PC-9 (cell line): ENCODE measurements around the gene PSEN1. TPM values are rescaled to one million over a fixed set of nuclear protein-coding genes. Genes with fewer than 3 reads are reported as not detected.
A peak's percentile ranks its signal among the peaks of the same experiment; 100 is the strongest.

Experiments used
- Bru-seq: library from RNA; stranded (reverse); fragments of 400-500 nt; gene quantifications from one replicate; lab custom pipeline; 2021; lab: Mats Ljungman, UMichigan
- BruChase-seq, 2 experiments: library from RNA; stranded (reverse); fragments of 400-500 nt; gene quantifications; one replicate each; lab custom pipeline; 2021; lab: Mats Ljungman, UMichigan
- BruUV-seq: library from RNA; stranded (reverse); fragments of 400-500 nt; replicated peaks from 2 replicates; lab custom pipeline; 2021; lab: Mats Ljungman, UMichigan
- CTCF ChIA-PET: fragments of 300-600 bp; sonication (Branson Sonifier 250); formaldehyde crosslinking; loops from one replicate; lab custom pipeline; 2022; ENCODE audit warnings: antibody characterized with exemption; lab: Charles Lee
- POLR2A ChIA-PET: fragments of 300-600 bp; sonication (Branson Sonifier 250); formaldehyde crosslinking; loops from one replicate; lab custom pipeline; 2022; ENCODE audit warnings: antibody characterized with exemption; ENCODE audit not compliant: unreplicated experiment; lab: Charles Lee
- DNase-seq, 2 experiments: peaks; one replicate each; pipeline versions ENCODE4 v3.0.0 to v3.0.0-alpha.2; 2015 to 2022; ENCODE audit warnings: mixed read lengths in 1 of 2
- H2AFZ ChIP-seq: fragments of 200-600 bp; sonication (generic); 2 replicates; pipeline ENCODE4 v1.8.1; 2017; ENCODE audit warnings: antibody characterized with exemption
- H3F3A ChIP-seq: fragments of 200-600 bp; sonication (generic); 2 replicates; pipeline ENCODE4 v1.8.1; 2017; ENCODE audit warnings: antibody characterized with exemption, mild to moderate bottlenecking, low read depth; ENCODE audit not compliant: insufficient read depth
- H3K27ac ChIP-seq: fragments of 200-600 bp; sonication (generic); 2 replicates; pipeline ENCODE4 v1.6.1; 2016; ENCODE audit warnings: mixed run types
- H3K27me3 ChIP-seq: fragments of 200-600 bp; sonication (generic); 2 replicates; pipeline ENCODE4 v1.6.1; 2016; ENCODE audit warnings: low read depth, mixed run types; ENCODE audit not compliant: insufficient read depth
- H3K36me3 ChIP-seq: fragments of 200-600 bp; sonication (generic); 2 replicates; pipeline ENCODE4 v1.6.1; 2016; ENCODE audit warnings: low read depth, mixed run types
- H3K4me1 ChIP-seq: fragments of 200-600 bp; sonication (generic); replicated peaks from 2 replicates; pipeline ENCODE4 v1.6.1; 2016; ENCODE audit warnings: mixed run types; ENCODE audit not compliant: insufficient read depth
- H3K4me2 ChIP-seq: fragments of 200-600 bp; sonication (generic); 2 replicates; pipeline ENCODE4 v1.6.1; 2017; ENCODE audit warnings: mixed run types
- H3K4me3 ChIP-seq: fragments of 200-600 bp; sonication (generic); 2 replicates; pipeline ENCODE4 v1.6.1; 2016; ENCODE audit warnings: mixed run types
- H3K79me2 ChIP-seq: fragments of 200-600 bp; sonication (generic); 2 replicates; pipeline ENCODE4 v1.6.1; 2017; ENCODE audit warnings: low read depth, mixed run types
- H3K9me2 ChIP-seq: fragments of 200-600 bp; sonication (generic); 2 replicates; pipeline ENCODE4 v1.8.1; 2017; ENCODE audit warnings: mild to moderate bottlenecking; ENCODE audit not compliant: insufficient read depth
- H3K9me3 ChIP-seq: fragments of 200-600 bp; sonication (generic); 2 replicates; pipeline ENCODE4 v1.8.1; 2016; ENCODE audit warnings: low read depth; ENCODE audit not compliant: insufficient read depth
- H4K20me1 ChIP-seq: fragments of 200-600 bp; sonication (generic); 2 replicates; pipeline ENCODE4 v1.8.1; 2017; ENCODE audit not compliant: insufficient read depth
- CTCF ChIP-seq: fragments of 200-600 bp; sonication (generic); conservative IDR thresholded peaks from 2 replicates; pipeline ENCODE4 v1.6.1; 2017; ENCODE audit warnings: mixed run types, antibody characterized with exemption, mild to moderate bottlenecking, moderate library complexity
- EZH2 ChIP-seq: fragments of 200-600 bp; sonication (generic); IDR thresholded peaks from 2 replicates; pipeline ENCODE4 v1.8.0; 2017; ENCODE audit warnings: antibody characterized with exemption, low read depth
- intact Hi-C: fragments of 100-400 bp; cut with micrococcal nuclease; formaldehyde crosslinking; loops from one replicate; pipeline ENCODE4 v1.10.0; 2022; ENCODE audit not compliant: unreplicated experiment
- long read RNA-seq: library from polyadenylated mRNA; stranded (forward); transcript quantifications from one replicate; pipeline ENCODE4 v2.0.0, GENCODE V29; 2022
- total RNA-seq: library from RNA; stranded (reverse); gene quantifications from 2 replicates; pipeline ENCODE4 v1.2.3, GENCODE V29; 2021

PSEN1 gene
- total RNA-seq (33.5 and 44.0 TPM in 2 replicates), Bru-seq, nascent RNA (percentile 78 among the genes with signal in this experiment), BruChase-seq, experiment 1, labeled RNA remaining after a 2-hour chase (percentile 79 among the genes with signal in this experiment), BruChase-seq, experiment 2, labeled RNA remaining after a 6-hour chase (percentile 79 among the genes with signal in this experiment)
- long read RNA-seq, full-length matches to known transcripts, result 56 of 76 reads
- long read RNA-seq, partial matches to known transcripts, result 4 of 76 reads
- long read RNA-seq, other reads (novel, unspliced or antisense), result 16 of 76 reads

DNA sequence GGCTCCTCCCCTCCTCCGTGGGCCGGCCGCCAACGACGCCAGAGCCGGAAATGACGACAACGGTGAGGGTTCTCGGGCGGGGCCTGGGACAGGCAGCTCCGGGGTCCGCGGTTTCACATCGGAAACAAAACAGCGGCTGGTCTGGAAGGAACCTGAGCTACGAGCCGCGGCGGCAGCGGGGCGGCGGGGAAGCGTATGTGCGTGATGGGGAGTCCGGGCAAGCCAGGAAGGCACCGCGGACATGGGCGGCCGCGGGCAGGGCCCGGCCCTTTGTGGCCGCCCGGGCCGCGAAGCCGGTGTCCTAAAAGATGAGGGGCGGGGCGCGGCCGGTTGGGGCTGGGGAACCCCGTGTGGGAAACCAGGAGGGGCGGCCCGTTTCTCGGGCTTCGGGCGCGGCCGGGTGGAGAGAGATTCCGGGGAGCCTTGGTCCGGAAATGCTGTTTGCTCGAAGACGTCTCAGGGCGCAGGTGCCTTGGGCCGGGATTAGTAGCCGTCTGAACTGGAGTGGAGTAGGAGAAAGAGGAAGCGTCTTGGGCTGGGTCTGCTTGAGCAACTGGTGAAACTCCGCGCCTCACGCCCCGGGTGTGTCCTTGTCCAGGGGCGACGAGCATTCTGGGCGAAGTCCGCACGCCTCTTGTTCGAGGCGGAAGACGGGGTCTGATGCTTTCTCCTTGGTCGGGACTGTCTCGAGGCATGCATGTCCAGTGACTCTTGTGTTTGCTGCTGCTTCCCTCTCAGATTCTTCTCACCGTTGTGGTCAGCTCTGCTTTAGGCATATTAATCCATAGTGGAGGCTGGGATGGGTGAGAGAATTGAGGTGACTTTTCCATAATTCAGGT lies at the start of gene PSEN1:
Gene PSEN1, plus strand, starts transcription at position 121 of the 839 bp plus-strand sequence. CDS start 11,513 bp downstream, outside the sequence.
- Histone ChIP-seq H3K4me3 (peak within 1 kb of the TSS; percentile 83), H3K4me2 (peak within 1 kb of the TSS; percentile 100), H3K27ac (peak within 1 kb of the TSS; percentile 89), H4K20me1 (peaks cover 25% of the 10 kb centered on the region), H2AFZ (peak within 1 kb of the TSS; percentile 91), H3K4me1 (peaks cover 9% of the 10 kb centered on the region), H3K79me2 (peaks cover 45% of the 10 kb centered on the region), H3K27me3 (no peaks in the 10 kb centered on the region), H3K9me3 (no peaks in the 10 kb centered on the region), H3K9me2 (no peaks in the 10 kb centered on the region), H3K36me3 (0 out of 2 replicates have a peak, but pooled peaks cover 4% of the 10 kb centered on the region), H3F3A (peaks cover 28% of the 10 kb centered on the region; the same call in 1 of the 2 replicates)
- POLR2A ChIA-PET, result interaction anchor here (0.6 to 0.8 kb wide), 6 partner anchors 110 to 712 kb away, joined by 3 to 4 read pairs (median 4); partner anchors contain the start of genes NUMB and ZFYVE1
- TF ChIP-seq EZH2 (no peak), CTCF (no peak)
- CTCF ChIA-PET, result interaction anchor here (0.7 kb wide), 1 partner anchor 814 kb away, joined by 28 read pairs; no protein-coding TSS in a partner anchor
- TSS peak; percentile 74 for BruUV-seq
- intact Hi-C loops, result loop anchor here (2.0 kb wide), 1 partner anchor 176 kb away; no protein-coding TSS in a partner anchor
- DNase-seq, result peak; percentile 78 to 97

GRCh38 chr14:73091044-73091443 lies 45.3 kb upstream of the PSEN1 start:
- no peak overlapping the region for H3K4me3 ChIP-seq
- peaks cover 54% of the 10 kb centered on the region for H4K20me1 ChIP-seq
- H2AFZ ChIP-seq, result no peak overlapping the region
- H3K79me2 ChIP-seq, result peaks cover 35% of the 10 kb centered on the region; the same call in 1 of the 2 replicates
- ChIA-PET CTCF (no interaction called here), POLR2A (no interaction called here)
- peaks cover 37% of the 10 kb centered on the region for H3K36me3 ChIP-seq
- no peak overlapping the region for H3K27ac ChIP-seq
- peaks cover 13% of the 10 kb centered on the region for H3F3A ChIP-seq
- TF ChIP-seq EZH2 (no peak), CTCF (no peak)
- H3K27me3 ChIP-seq, result no peaks in the 10 kb centered on the region
- no peaks in the 10 kb centered on the region for H3K9me3 ChIP-seq
- no TSS peak for BruUV-seq
- no peaks in the 10 kb centered on the region for H3K9me2 ChIP-seq
- H3K4me1 ChIP-seq, result no peaks in the 10 kb centered on the region
- intact Hi-C loops, result no loop called here
- DNase-seq, result no peak
- H3K4me2 ChIP-seq, result no peak overlapping the region

- peaks cover 32% of the 10 kb centered on the region for H3F3A ChIP-seq
- no peak overlapping the region for H2AFZ ChIP-seq
- CTCF ChIA-PET, result no interaction called here
- H3K9me3 ChIP-seq, result no peaks in the 10 kb centered on the region
- H3K4me2 ChIP-seq, result no peak overlapping the region
- no peak overlapping the region for H3K27ac ChIP-seq
- H4K20me1 ChIP-seq, result peaks cover 45% of the 10 kb centered on the region
- no peak for DNase-seq
- no peaks in the 10 kb centered on the region for H3K9me2 ChIP-seq
- intact Hi-C loops, result no loop called here
- no peak overlapping the region for H3K4me3 ChIP-seq
- peaks cover 40% of the 10 kb centered on the region for H3K36me3 ChIP-seq
- BruUV-seq, result no TSS peak
- no peaks in the 10 kb centered on the region for H3K27me3 ChIP-seq
- no peaks in the 10 kb centered on the region for H3K4me1 ChIP-seq
- POLR2A ChIA-PET, result no interaction called here
- TF ChIP-seq EZH2 (no peak), CTCF (no peak)
- 0 out of 2 replicates have a peak, but pooled peaks cover 13% of the 10 kb centered on the region for H3K79me2 ChIP-seq
Measured at GRCh38 chr14:73097421-73097820, 38.9 kb upstream of the PSEN1 start.
